SK-N-SH treated with all-trans-retinoic acid at 6 μM for 48 hours (cell line): Measurements from ENCODE around the gene TM7SF2.

ENCODE experiments used
- ATAC-seq: fragments of 200-7000 bp; cut with Tn5 transposase; 3 replicates; pipeline ENCODE4 v1.9.1; 2020; ENCODE audit warnings: mild to moderate bottlenecking, moderate library complexity
- ESRRG ChIP-seq: fragments of 250-450 bp; sonication (Bioruptor Pico); IDR thresholded peaks from 2 replicates; pipeline ENCODE4 v1.6.1; 2021; ENCODE audit warnings: mild to moderate bottlenecking
- GLIS3 ChIP-seq: fragments of 250-450 bp; sonication (Bioruptor Pico); IDR thresholded peaks from 2 replicates; pipeline ENCODE4 v1.5.0; 2020; ENCODE audit warnings: mild to moderate bottlenecking, moderate library complexity
- ISL1 ChIP-seq: fragments of 250-450 bp; sonication (Bioruptor Pico); IDR thresholded peaks from 2 replicates; pipeline ENCODE4 v2.1.2; 2022; ENCODE audit warnings: mild to moderate bottlenecking, moderate library complexity
- RARB ChIP-seq: fragments of 250-450 bp; sonication (Bioruptor Pico); IDR thresholded peaks from 2 replicates; pipeline ENCODE4 v1.8.0; 2021; ENCODE audit warnings: mild to moderate bottlenecking, moderate library complexity
- SNAI2 ChIP-seq: fragments of 250-450 bp; sonication (Bioruptor Pico); IDR thresholded peaks from 2 replicates; pipeline ENCODE4 v1.5.0; 2020; ENCODE audit warnings: mild to moderate bottlenecking, moderate library complexity
- TCF4 ChIP-seq: fragments of 250-450 bp; sonication (Bioruptor Pico); IDR thresholded peaks from 2 replicates; pipeline ENCODE4 v1.8.0; 2021; ENCODE audit warnings: mild to moderate bottlenecking, moderate library complexity, borderline replicate concordance
- ZNF565 ChIP-seq: fragments of 450-650 bp; formaldehyde crosslinking; conservative IDR thresholded peaks from 2 replicates; pipeline ENCODE4 v1.5.0; 2020; ENCODE audit warnings: low read depth, mild to moderate bottlenecking, moderate library complexity
- ZNF70 ChIP-seq: fragments of 450-650 bp; formaldehyde crosslinking; IDR thresholded peaks from 2 replicates; pipeline ENCODE4 v1.5.0; 2020; ENCODE audit warnings: mild to moderate bottlenecking, moderate library complexity
- ZNF8 ChIP-seq: fragments of 450-650 bp; formaldehyde crosslinking; IDR thresholded peaks from 2 replicates; pipeline ENCODE4 v1.5.0; 2020; ENCODE audit warnings: mild to moderate bottlenecking, moderate library complexity
- TF ChIP-seq, protein P1 (sequence below): fragments of 250-450 bp; sonication (Bioruptor Pico); IDR thresholded peaks from 2 replicates; pipeline ENCODE4 v1.5.1; 2020; ENCODE audit warnings: low read depth, mild to moderate bottlenecking, moderate library complexity
- TF ChIP-seq, protein P2 (sequence below): fragments of 250-450 bp; sonication (Bioruptor Pico); IDR thresholded peaks from 2 replicates; pipeline ENCODE4 v1.8.0; 2021; ENCODE audit warnings: low read depth, mild to moderate bottlenecking, moderate library complexity, borderline replicate concordance
- TF ChIP-seq, protein P3 (sequence below): fragments of 250-450 bp; sonication (Bioruptor Pico); IDR thresholded peaks from 2 replicates; pipeline ENCODE4 v1.5.0; 2020; ENCODE audit warnings: mild to moderate bottlenecking, moderate library complexity
- TF ChIP-seq, protein P4 (sequence below): fragments of 250-450 bp; sonication (Bioruptor Pico); IDR thresholded peaks from 2 replicates; pipeline ENCODE4 v1.8.0; 2020; ENCODE audit warnings: mild to moderate bottlenecking, moderate library complexity, borderline replicate concordance

TM7SF2 gene

DNA sequence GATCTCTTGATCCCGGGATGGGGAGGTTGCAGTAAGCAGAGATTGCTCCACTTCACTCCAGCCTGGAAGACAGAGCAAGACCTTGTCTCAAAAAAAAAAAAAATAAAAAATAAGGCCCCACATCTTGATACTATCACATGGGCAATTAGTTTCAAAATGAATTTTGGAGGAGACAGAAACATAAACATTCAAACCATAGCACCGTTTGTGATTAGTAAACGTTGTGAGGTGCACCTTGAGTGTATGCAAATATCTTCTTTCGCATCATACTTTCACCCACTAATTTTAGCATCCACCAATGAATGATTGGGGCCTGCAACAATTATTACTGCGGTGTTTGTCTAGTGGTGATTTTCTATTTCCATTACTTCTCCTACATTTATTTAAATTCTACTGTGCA lies 47.3 kb downstream of the TM7SF2 start:
- ATAC-seq: no peak
- TF ChIP-seq, protein P1, sequence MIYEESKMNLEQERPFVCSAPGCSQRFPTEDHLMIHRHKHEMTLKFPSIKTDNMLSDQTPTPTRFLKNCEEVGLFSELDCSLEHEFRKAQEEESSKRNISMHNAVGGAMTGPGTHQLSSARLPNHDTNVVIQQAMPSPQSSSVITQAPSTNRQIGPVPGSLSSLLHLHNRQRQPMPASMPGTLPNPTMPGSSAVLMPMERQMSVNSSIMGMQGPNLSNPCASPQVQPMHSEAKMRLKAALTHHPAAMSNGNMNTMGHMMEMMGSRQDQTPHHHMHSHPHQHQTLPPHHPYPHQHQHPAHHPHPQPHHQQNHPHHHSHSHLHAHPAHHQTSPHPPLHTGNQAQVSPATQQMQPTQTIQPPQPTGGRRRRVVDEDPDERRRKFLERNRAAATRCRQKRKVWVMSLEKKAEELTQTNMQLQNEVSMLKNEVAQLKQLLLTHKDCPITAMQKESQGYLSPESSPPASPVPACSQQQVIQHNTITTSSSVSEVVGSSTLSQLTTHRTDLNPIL (CRISPR knock-in tag): no peak
- TF ChIP-seq GLIS3 (CRISPR knock-in tag) (no peak), ZNF70 (no peak), RARB (no peak)
- TF ChIP-seq, protein P2, sequence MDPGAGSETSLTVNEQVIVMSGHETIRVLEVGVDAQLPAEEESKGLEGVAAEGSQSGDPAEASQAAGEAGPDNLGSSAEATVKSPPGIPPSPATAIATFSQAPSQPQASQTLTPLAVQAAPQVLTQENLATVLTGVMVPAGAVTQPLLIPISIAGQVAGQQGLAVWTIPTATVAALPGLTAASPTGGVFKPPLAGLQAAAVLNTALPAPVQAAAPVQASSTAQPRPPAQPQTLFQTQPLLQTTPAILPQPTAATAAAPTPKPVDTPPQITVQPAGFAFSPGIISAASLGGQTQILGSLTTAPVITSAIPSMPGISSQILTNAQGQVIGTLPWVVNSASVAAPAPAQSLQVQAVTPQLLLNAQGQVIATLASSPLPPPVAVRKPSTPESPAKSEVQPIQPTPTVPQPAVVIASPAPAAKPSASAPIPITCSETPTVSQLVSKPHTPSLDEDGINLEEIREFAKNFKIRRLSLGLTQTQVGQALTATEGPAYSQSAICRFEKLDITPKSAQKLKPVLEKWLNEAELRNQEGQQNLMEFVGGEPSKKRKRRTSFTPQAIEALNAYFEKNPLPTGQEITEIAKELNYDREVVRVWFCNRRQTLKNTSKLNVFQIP: no peak

DNA sequence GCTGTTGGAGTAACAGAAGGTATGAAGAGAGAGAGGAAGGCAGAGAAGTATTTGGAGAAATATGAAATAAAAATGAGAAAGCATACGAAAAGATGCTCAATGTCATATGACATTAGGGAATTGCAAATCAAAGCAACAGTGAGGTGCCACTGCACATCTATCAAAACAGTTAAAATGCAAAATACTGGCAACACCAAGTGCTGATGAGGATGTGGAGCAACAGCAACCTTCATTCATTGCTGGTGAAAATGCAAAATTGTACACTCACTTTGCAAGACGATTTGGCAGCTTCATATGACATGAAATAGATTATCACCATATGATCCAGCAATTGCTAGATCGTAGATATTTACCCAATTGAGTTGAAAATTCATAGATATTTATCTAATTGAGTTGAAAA lies 49.0 kb downstream of the TM7SF2 start:
- TF ChIP-seq ISL1 (no peak), ZNF70 (no peak), ESRRG (CRISPR knock-in tag) (no peak), GLIS3 (CRISPR knock-in tag) (no peak), SNAI2 (CRISPR knock-in tag) (no peak), RARB (no peak)
- TF ChIP-seq, protein P3, sequence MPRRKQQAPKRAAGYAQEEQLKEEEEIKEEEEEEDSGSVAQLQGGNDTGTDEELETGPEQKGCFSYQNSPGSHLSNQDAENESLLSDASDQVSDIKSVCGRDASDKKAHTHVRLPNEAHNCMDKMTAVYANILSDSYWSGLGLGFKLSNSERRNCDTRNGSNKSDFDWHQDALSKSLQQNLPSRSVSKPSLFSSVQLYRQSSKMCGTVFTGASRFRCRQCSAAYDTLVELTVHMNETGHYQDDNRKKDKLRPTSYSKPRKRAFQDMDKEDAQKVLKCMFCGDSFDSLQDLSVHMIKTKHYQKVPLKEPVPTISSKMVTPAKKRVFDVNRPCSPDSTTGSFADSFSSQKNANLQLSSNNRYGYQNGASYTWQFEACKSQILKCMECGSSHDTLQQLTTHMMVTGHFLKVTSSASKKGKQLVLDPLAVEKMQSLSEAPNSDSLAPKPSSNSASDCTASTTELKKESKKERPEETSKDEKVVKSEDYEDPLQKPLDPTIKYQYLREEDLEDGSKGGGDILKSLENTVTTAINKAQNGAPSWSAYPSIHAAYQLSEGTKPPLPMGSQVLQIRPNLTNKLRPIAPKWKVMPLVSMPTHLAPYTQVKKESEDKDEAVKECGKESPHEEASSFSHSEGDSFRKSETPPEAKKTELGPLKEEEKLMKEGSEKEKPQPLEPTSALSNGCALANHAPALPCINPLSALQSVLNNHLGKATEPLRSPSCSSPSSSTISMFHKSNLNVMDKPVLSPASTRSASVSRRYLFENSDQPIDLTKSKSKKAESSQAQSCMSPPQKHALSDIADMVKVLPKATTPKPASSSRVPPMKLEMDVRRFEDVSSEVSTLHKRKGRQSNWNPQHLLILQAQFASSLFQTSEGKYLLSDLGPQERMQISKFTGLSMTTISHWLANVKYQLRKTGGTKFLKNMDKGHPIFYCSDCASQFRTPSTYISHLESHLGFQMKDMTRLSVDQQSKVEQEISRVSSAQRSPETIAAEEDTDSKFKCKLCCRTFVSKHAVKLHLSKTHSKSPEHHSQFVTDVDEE: no peak
- no peak for ATAC-seq

DNA sequence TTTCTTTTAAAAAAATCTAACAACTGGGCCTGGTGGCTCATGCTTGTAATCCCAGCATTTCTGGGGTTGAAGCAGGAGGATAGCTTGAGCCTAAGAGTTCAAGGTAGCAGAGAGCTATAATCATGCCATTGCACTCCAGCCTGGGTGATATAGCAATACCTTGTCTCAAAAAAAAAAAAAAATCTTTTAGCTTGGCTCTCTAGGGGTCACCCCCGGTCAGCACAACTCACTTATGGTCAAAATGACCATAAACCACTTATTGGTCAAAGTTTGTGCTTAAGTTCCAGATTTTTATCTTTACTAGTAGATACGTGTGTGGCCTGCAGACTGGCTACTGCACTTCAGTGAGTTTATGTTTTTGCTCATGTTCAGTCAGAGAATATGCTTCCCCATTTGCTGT lies 52.0 kb downstream of the TM7SF2 start:
- TF ChIP-seq SNAI2 (CRISPR knock-in tag) (no peak), ZNF8 (CRISPR knock-in tag) (no peak), TCF4 (CRISPR knock-in tag) (no peak), GLIS3 (CRISPR knock-in tag) (no peak), ISL1 (no peak), ZNF565 (CRISPR knock-in tag) (no peak)
- TF ChIP-seq, protein P4, sequence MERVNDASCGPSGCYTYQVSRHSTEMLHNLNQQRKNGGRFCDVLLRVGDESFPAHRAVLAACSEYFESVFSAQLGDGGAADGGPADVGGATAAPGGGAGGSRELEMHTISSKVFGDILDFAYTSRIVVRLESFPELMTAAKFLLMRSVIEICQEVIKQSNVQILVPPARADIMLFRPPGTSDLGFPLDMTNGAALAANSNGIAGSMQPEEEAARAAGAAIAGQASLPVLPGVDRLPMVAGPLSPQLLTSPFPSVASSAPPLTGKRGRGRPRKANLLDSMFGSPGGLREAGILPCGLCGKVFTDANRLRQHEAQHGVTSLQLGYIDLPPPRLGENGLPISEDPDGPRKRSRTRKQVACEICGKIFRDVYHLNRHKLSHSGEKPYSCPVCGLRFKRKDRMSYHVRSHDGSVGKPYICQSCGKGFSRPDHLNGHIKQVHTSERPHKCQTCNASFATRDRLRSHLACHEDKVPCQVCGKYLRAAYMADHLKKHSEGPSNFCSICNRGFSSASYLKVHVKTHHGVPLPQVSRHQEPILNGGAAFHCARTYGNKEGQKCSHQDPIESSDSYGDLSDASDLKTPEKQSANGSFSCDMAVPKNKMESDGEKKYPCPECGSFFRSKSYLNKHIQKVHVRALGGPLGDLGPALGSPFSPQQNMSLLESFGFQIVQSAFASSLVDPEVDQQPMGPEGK (CRISPR knock-in tag): no peak
- ATAC-seq: no peak
